Stimulated activated CD8-positive, alpha-beta memory T cell treated with anti-CD3 and anti-CD28 coated beads, Interleukin-7, amount 100 ng/mL, for 48 hours (primary cell): ENCODE measurements around the gene NPHS1.
A peak's percentile ranks its signal among the peaks of the same experiment; 100 is the strongest.
"Not testable (repeated sequence)": the region's sequence is repeated elsewhere in the genome, so short reads cannot be mapped to it uniquely, and the experiment has no call there.

Source experiments
- DNase-seq, 2 donors: peaks; one replicate each; pipeline ENCODE4 v3.0.0-alpha.2; 2020; ENCODE audit warnings: low read depth in 1 of 2; ENCODE audit errors: extremely low read depth in 1 of 2

NPHS1 gene, protein sequence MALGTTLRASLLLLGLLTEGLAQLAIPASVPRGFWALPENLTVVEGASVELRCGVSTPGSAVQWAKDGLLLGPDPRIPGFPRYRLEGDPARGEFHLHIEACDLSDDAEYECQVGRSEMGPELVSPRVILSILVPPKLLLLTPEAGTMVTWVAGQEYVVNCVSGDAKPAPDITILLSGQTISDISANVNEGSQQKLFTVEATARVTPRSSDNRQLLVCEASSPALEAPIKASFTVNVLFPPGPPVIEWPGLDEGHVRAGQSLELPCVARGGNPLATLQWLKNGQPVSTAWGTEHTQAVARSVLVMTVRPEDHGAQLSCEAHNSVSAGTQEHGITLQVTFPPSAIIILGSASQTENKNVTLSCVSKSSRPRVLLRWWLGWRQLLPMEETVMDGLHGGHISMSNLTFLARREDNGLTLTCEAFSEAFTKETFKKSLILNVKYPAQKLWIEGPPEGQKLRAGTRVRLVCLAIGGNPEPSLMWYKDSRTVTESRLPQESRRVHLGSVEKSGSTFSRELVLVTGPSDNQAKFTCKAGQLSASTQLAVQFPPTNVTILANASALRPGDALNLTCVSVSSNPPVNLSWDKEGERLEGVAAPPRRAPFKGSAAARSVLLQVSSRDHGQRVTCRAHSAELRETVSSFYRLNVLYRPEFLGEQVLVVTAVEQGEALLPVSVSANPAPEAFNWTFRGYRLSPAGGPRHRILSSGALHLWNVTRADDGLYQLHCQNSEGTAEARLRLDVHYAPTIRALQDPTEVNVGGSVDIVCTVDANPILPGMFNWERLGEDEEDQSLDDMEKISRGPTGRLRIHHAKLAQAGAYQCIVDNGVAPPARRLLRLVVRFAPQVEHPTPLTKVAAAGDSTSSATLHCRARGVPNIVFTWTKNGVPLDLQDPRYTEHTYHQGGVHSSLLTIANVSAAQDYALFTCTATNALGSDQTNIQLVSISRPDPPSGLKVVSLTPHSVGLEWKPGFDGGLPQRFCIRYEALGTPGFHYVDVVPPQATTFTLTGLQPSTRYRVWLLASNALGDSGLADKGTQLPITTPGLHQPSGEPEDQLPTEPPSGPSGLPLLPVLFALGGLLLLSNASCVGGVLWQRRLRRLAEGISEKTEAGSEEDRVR (N-terminal part only)

GRCh38 chr19:35852029-35852780, at the start of gene NPHS1:
TSS of gene NPHS1 (minus strand) at chr19:35852504. CDS start at chr19:35851837, 667 bp downstream.
- no peak for DNase-seq

GRCh38 chr19:35901055-35901644, 48.8 kb upstream of the NPHS1 start:
- no peak for DNase-seq

- DNase-seq, result peak; percentile 78 to 80
Measured at GRCh38 chr19:35899547-35900214, 47.4 kb upstream of the NPHS1 start.

DNA sequence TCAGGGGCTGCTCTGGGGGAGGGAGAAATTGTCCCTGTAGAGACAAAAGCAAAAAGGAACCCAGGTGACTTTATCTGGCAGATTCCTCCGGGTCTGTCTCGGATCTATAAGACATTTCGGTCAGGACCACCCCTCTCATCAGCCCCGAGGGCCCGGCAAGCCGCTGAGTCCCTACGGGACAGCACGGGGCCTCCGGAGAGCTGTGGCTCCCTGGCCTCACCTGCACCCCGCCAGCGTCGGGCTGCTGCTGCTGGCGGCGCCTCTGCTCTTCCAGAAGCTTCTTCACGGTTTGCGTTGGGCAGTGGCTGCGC, 46.1 kb upstream of the NPHS1 start:
- no peak for DNase-seq

DNA sequence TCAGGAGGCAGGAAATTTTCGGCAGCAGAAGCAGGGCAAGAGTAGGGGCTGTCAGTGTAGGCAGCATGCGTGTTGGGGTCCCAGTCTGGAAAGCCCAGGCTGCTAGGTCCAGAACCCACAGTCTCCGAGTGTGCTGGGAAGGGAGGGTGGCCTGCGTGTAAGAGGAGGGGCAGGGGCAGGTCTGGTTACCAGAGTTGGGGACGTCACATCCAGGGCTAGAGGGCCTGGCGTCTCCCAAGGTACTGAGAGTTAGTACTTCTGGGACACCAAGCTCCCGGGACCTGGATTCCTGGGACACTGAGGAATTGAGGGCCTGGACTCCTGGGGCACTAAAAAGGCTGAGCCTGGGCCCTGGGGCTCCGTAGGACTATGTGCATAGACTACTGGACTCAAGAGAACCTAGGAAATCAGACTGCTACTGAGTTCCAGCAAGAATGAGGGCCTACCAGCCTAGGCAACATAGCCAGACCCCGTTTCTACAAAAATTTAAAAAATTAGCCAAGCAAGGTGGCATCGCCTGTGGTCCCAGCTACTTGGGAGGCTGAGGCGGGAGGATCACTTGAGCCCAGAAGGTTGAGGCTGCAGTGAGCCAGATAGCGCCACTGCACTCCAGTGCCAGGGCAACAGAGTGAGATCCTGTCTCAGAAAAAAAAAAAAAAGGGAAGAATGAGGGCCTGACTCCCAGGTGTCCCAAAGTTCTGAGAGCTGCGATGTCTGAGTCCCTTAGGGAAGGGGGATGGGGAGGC, 45.6 kb upstream of the NPHS1 start:
- DNase-seq, result no peak

DNA sequence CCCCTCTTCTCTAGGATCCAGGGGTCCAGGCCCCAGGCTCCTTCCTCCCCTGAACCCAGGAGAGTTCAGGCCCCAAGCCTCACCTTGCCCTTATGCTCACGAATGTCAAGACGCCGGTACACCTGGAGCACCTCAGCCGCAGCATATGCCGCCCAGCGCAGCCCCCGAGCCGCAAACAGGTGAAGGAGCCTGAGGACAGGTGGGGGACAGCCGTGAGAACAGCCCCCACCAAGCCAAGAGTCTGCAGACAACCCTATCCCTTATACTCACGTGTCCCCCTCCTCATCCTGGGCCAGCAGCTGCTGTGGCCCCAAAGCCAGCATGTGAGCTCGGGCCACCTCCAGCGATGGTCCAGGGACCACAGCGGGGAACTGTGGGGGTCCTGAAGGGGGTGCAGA, 44.3 kb upstream of the NPHS1 start:
- no peak for DNase-seq

GRCh38 chr19:35895911-35896642, 43.8 kb upstream of the NPHS1 start:
- no peak for DNase-seq

DNA sequence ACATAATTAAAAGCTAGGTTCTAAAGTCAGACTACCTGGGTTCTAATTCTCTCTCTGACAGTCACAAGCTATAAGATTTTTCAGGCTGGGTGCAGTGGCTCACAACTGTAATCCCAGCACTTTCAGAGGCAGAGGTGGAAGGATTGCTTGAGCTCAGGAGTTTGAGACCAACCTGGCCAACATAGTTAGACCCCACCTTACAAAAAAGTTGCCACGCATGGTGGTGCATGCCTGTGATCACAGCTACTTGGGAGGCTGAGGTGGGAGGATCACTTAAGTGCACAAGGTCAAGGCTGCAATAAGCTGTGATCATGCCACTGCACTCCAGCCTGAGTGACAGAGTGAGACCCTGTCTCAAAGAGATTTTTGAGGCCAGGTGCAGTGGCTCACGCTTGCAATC, 42.0 kb upstream of the NPHS1 start:
- DNase-seq, result no peak

DNA sequence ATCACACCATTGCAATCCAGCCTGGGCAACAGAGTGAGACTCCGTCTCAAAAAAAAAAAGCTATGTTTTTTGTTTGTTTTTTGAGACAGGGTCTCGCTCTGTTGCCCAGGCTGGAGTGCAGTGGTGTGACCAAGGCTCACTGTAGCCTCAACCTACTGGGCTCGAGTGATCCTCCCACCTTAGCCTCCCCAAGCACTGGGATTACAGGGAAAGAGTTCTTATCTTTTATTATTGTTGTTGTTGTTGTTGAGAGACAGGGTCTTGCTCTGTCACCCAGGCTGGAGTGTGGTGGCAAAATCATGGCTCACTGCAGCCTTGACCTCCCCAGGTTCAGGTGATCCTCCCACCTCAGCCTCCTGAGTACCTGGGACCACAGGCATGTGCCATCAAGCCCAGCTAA, 39.5 kb upstream of the NPHS1 start:
- not testable (repeated sequence) for DNase-seq

DNA sequence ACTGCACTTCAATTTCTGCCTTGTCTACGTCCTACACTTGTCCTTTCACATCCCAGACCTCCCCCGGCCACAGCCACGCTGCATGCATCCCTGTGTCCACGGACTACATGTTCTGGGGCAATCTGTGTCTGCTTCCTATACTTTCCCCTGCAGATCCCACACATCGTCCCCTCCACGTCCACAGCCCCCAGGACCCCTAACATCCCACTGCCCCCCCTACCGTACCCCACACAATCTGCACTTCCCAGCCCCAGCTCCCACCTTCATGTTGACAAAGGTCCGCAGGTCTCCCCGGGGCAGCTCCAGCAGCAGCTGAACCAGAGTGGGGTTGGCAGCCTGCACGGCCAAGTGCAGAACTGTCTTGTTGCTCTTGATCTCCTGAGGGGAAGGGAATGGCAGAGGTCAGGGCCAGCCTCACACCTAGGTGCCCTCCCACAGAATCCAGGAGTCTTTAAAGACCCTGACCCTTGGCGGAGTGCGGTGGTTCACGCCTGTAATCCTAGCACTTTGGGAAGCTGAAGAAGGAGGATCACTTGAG, 37.9 kb upstream of the NPHS1 start:
- DNase-seq, result no peak

- no peak for DNase-seq
Measured at GRCh38 chr19:35889370-35890112, 37.2 kb upstream of the NPHS1 start.

- no peak for DNase-seq
Measured at GRCh38 chr19:35888398-35888797, 36.1 kb upstream of the NPHS1 start.

DNA sequence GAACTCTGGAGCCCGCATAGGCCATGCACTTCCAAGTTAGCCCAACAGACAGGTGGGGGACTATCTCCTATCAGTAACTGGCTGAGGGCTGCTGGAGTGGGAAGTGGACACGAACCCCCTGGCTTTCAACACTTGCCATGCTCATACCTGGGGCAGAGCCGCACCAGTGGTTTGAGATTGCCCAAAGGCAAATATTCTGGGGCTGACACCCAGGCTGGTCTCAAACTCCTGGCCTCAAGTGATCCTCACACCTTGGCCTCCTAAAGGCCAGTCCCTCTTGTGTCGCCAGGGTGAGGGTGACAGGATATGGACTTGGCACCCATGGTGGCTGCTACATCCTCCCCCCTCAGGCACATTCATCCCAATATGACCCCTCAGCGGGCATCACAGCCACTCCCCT, 34.9 kb upstream of the NPHS1 start:
- no peak for DNase-seq

GRCh38 chr19:35885904-35886303, 33.6 kb upstream of the NPHS1 start:
- no peak for DNase-seq

DNA sequence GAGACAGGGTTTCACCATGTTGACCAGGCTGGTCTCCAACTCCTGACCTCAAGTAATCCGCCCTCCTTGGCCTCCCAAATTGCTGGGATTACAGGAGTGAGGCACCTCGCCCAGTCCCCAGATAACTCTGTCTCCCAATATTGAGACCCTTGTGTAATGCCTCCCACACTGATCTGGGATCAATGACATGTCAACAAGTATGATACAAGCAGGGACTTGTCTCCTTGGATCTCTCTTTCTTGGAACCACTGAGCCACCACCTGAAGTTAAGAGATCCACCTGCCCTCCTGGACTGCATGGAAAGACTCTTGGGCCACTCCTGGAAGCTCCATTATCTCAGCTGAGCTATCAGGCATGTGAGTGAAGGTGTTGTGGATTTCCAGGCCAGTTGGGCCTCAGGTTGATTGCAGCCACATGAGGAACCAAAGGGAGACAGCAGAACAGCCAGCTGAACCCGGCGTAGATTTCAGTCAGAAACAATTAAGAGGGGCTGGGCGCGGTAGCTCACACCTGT, 33.0 kb upstream of the NPHS1 start:
- DNase-seq, result no peak

DNA sequence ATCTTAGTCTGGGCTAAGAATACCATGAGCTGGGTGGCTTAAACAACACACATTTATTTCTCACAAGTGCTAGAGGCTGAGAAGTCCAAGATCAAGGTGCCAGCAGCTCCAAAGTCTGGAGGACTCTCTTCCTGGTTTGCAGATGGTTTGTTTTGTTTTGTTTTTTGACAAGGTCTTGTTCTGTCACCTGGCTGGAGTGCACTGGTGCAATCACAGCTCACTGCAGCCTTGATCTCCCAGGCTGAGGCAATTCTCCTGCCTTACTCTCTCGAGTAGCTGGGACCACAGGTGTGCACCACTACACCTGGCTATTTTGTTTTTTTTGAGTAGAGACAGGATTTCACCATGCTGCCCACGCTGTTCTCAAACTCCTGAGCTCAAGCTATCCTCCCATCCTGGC, 31.6 kb upstream of the NPHS1 start:
- DNase-seq, result no peak

- no peak for DNase-seq
Measured at GRCh38 chr19:35882114-35882832, 30.0 kb upstream of the NPHS1 start.
